SU-DHL-6 (cell line): Measurements from ENCODE around the gene FAM53B.

Experiments used
- EZH2phosphoT487 ChIP-seq: fragments of 200-600 bp; sonication (generic), shearing (Covaris generic); conservative IDR thresholded peaks from 2 replicates; pipeline ENCODE4 v1.6.1; 2018; ENCODE audit warnings: mild to moderate bottlenecking, antibody characterized with exemption, low read length, moderate library complexity, mixed read lengths
- TF ChIP-seq, protein P1 (sequence below): fragments of 200-600 bp; sonication (generic); IDR thresholded peaks from one replicate; pipeline ENCODE4 v1.5.1; 2017; ENCODE audit warnings: antibody characterized with exemption, mild to moderate bottlenecking, low read length, moderate library complexity; ENCODE audit not compliant: insufficient read depth, poor library complexity, severe bottlenecking

DNA sequence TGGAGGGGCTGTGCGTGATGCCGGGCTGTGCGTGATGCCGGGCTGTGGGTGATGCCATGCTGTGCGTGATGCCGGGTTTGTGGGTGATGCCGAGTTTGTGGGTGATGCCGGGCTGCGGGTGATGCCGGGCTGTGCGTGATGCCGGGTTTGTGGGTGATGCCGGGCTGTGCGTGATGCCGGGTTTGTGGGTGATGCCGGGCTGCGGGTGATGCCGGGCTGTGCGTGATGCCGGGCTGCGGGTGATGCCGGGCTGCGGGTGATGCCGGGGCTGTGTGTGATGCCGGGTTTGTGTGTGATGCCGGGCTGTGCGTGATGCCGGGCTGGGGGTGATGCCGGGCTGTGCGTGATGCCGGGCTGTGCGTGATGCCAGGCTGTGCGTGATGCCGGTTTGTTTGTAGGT, 128.9 kb downstream of the FAM53B start:
- TF ChIP-seq, protein P1, sequence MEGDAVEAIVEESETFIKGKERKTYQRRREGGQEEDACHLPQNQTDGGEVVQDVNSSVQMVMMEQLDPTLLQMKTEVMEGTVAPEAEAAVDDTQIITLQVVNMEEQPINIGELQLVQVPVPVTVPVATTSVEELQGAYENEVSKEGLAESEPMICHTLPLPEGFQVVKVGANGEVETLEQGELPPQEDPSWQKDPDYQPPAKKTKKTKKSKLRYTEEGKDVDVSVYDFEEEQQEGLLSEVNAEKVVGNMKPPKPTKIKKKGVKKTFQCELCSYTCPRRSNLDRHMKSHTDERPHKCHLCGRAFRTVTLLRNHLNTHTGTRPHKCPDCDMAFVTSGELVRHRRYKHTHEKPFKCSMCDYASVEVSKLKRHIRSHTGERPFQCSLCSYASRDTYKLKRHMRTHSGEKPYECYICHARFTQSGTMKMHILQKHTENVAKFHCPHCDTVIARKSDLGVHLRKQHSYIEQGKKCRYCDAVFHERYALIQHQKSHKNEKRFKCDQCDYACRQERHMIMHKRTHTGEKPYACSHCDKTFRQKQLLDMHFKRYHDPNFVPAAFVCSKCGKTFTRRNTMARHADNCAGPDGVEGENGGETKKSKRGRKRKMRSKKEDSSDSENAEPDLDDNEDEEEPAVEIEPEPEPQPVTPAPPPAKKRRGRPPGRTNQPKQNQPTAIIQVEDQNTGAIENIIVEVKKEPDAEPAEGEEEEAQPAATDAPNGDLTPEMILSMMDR, result no peak
- no peak for TF ChIP-seq EZH2phosphoT487
